ENCODE data around the gene SLC38A3.
"Not testable (repeated sequence)": the region's sequence is repeated elsewhere in the genome, so short reads cannot be mapped to it uniquely, and the experiment has no call there.

Gene SLC38A3

DNA sequence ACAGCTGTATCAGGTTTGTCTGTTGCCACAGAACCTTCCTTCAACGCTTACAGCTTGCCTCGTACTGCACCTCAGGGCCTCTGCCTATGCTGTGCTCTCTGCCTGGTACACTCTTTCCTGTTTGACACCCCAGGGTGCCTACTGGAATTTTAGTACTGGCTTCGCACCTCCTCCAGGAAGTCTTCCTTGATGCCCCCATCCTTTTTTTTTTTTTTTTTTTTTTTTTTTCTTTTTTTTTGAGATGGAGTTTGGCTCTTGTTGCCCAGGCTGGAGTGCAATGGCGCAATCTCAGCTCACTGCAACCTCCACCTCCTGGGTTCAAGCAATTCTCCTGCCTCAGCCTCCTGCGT lies 6.3 kb downstream of the SLC38A3 start:
- DNase-seq (ENCODE audit: low read depth): not testable (repeated sequence)

DNA sequence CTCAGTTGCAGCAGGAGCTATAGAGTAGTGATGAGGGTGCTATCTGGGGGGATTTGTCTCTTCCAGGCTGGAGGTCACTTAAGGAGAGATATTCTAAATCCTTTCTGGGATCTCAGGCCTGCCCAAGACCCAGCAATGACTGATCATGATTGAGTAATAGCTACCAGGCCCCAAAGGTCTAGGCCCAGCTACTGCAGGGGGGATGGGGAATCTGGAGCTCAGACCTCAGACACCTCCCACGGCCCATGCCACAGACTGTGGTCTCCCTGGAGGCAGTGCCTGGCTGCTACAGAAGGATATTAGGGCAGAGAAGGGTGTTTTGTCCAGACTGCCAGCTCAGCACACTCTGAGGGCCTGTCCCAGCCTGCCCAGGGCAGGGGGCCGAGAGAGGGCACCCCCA lies 6.9 kb downstream of the SLC38A3 start:
- no peak for DNase-seq (ENCODE audit: low read depth)

DNA sequence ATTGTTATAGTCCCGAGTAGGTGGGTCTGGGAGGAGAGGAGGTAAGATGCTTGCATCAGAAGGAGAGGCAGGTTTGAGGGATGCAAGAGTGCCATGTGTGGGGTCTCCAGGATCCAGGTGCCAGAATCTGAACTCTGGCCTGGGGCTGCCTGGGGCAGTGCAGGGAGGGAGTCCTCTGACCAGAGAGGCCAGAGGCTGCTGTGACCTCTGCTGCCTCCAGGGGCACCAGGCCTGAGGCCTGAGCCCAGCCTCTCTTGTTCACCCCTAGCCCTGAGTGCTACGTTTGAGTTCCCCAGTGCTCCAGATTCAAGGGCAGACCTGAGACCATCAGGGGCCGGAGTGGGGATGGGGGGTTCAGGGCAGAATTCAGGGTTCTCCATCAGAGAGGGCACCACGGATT lies 7.4 kb downstream of the SLC38A3 start:
- DNase-seq (ENCODE audit: low read depth): no peak

DNA sequence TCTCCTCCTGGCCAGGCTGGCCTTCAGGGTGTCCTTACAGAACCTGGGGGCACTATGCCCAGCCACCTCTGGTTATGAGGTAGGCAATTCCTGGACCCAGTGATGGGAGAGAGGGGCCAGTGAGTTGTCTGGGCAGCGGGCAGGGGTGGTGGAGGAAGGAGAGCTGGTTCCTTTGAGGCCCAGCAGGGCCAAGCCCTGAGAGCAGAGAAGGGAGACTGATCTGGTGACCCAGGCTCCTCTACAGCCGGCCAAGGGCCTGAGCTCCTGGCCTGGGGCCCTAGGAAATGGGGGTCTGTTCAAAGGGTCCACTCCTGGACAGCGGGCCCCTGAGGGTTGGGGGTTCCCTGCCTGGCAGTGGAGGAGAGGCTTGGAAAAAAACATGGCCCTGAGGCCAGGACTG lies 7.9 kb downstream of the SLC38A3 start:
- no peak for DNase-seq (ENCODE audit: low read depth)

DNA sequence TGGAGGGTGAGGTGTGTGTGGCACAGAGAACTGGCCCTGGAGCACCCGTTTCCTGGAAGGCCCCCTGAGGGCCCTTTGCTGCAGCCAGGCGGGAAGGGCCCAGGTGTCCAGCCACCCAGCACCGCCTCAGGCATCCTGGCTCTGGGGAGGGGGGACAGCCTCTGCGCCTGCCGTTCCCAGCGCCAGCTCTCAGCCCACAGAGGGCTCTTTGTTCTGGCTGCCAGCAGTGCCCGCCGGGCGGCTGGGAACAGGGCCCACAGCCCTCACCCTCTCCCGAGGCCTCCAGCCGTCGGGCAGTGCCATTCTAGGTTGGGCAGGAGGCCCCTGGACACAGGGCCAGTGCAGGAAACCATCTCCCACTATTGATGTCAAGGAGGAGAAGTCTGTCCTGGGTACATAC lies 8.3 kb downstream of the SLC38A3 start:
- no peak for DNase-seq (ENCODE audit: low read depth)

DNA sequence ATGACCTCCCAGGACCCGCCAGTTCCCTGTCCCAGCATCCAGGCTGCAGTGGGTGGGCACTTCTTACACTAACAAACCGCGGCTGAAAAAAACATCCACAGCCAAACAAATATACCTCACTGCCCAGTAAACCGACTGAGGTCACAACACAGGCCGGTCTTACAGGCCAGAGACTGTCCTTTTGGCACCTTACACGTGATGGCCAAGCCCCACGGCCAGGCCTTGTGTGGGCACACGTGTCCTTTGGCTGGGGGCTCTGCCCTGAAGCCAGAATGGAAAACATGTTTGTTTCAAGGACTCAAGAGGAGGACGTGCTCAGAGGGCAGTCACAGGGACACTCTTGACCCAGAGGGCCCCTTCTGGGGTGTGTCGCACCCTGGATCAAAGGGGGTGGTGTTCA lies 9.8 kb downstream of the SLC38A3 start:
- DNase-seq (ENCODE audit: low read depth): no peak

DNA sequence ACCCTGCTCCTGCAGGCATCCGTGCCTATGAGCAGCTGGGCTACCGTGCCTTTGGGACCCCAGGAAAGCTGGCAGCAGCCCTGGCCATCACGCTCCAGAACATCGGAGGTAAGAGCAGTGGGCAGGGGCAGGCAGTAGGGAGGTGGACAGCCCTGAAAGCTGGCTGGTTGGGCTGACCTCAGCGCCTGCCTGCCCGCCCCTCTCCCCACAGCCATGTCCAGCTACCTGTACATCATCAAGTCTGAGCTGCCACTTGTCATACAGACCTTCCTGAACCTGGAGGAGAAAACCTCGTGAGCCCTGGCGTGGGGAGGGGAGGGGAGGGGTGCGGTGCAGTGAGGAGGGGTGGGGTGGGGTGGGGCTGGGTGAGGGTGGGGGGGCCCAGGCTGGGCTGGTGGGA lies 10.5 kb downstream of the SLC38A3 start:
- DNase-seq (ENCODE audit: low read depth): no peak

DNA sequence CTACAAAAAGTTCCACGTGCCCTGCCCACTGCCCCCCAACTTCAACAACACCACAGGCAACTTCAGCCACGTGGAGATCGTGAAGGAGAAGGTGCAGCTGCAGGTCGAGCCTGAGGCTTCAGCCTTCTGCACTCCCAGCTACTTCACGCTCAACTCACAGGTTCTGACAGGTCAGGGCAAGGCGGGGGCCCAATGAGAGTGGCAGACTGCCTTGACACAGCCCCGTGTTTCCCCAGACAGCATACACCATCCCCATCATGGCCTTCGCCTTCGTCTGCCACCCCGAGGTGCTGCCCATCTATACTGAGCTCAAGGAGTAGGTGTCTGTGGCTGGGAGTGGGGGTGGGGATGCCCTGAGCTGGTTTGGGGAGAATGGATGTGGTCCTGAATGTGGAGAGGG lies 12.6 kb downstream of the SLC38A3 start:
- DNase-seq (ENCODE audit: low read depth): no peak

DNA sequence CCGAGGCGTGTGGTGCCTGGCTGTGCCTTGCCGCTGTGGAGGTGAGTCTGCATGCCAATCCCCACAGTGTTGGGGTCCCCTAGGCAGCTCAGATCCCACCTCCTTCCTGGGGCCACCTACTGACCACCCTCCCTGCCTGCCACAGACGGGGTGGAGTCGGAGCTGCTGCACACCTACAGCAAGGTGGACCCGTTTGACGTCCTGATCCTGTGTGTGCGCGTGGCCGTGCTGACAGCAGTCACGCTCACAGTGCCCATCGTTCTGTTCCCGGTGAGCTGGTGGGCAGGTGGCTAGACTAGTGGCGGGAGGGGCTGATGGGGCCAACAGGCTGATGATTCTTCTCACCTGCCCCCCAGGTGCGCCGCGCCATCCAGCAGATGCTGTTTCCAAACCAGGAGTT lies 13.4 kb downstream of the SLC38A3 start:
- DNase-seq (ENCODE audit: low read depth): no peak

DNA sequence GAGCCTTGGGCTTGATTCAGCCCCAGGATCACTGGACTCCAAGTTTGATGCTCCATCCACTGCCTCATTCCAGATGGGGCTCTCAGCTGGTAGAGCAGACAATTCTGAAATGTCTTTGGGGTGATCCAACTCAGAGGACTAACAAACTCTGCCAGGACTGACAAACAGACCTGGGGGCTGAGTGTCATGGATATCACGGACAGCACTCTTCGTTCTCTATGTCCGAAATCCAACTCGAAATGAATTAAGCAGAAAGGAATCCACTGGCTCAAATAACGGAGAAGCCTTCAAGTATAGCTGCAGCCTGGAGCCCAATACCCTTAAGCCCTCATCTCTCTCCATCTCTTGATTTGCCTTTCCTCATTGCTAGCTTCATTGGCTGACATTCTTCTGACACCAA lies 14.2 kb downstream of the SLC38A3 start:
- no peak for DNase-seq (ENCODE audit: low read depth)

DNA sequence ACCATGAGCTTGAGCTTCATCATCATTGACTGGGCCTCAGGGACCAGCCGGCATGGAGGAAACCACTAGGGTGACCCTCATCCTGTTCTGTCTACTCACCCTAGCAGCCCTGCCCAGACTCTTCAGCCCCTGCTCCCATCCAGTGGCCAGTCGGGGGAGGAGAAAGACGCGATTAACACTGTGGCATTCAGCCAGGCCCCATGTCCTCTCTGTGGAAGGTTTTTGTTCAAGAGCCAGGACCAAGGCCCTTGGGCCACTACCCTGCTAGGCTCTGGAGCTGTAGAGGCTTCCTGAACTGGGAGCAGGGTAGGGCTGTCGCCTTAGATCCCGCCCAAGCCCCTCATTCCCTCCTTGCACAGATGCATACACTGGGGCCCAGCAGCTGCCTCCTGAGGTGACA lies 15.0 kb downstream of the SLC38A3 start:
- DNase-seq (ENCODE audit: low read depth): no peak

DNA sequence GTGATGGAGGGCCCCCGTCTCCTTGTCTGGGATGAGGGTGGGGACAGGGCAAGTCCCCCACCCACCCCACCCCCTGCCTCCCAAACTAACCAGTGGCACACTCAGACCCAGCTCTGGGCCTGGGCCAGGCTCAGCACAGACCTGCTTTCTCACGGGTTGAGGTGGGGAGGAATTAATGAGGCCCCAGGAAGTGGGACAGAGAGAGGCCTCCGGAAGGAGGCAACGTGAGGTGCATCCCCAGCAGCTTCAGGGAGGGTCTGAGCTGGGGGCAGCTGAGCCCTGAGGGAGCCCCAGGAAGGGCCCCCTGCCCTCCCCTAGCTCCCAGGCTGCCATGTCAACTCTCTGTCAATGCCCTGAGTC lies 16.0 kb downstream of the SLC38A3 start:
- DNase-seq (ENCODE audit: low read depth): no peak

DNA sequence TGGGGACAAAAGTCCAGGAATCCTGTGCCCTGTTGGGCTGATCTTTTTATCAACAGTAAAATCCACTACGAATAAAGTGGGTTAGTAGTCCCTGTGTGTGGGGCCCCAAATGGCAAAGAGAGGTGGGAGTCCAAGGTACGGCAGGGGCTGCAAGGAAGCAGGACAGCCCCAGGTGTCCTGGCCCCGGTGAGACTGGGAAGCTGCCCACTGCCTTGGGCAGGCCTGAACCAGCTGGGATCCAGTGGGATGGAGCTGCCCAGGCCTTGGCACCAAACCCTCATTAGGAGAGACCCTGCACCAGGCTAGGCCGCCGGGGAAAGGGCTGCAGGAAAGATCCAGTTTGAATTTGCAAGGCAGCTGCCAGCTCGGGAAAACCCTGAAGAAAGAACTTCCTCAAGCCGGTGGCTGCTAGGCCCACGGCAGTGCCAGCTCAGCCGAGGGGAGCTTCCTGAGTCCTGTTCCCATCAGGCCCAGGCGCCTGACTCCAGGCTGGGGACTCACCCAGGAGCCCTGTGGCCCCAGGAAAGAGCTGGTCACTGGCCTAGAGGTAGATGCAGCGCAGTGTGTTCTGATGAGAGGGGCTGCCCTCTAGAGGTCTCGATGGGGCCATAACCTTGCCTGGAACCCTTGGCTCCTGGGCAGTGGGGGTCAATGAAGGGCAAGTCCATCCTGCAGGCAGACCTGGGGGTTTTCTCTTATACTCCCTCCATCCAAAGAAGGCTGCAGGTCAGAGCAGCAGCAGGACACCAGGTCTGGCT lies 16.5 kb downstream of the SLC38A3 start:
- no peak for DNase-seq (ENCODE audit: low read depth)

DNA sequence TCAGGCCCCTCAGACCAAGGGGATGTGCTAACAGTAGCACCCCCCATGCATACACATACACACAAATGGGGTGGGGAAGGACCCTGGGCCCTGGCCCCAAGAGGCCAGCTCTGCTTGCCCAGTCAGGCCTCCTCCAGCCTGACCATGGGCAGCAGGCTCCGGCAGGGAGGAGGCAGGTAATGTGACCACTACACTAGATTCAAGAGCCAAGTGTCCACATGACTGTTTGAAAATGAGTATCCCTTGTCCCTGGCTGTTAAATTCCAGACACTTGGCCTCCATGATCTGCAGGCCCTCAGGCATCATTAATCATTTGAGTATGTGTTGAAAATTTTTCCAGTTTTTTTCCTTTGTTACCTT lies 17.1 kb downstream of the SLC38A3 start:
- no peak for DNase-seq (ENCODE audit: low read depth)

DNA sequence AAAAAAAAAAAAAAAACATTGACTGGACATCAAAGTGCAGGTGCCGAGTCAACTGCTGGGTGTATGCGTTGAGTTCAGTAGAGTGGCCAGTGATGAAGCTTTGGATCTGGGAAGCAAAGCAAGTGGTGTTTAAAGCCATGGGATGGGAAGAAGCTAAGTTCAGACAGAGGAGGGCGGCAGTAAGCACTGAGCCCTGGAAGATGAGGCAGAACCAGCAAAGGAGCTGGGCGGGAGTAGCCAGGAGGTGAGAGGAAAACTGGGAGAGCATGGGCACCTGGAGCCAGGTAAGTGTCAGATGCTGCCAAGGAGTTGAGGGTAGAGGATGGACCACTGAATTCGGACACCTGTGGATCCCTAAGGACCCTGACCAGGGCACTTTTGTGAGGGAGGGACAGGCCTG lies 19.6 kb downstream of the SLC38A3 start:
- no peak for DNase-seq (ENCODE audit: low read depth)

DNA sequence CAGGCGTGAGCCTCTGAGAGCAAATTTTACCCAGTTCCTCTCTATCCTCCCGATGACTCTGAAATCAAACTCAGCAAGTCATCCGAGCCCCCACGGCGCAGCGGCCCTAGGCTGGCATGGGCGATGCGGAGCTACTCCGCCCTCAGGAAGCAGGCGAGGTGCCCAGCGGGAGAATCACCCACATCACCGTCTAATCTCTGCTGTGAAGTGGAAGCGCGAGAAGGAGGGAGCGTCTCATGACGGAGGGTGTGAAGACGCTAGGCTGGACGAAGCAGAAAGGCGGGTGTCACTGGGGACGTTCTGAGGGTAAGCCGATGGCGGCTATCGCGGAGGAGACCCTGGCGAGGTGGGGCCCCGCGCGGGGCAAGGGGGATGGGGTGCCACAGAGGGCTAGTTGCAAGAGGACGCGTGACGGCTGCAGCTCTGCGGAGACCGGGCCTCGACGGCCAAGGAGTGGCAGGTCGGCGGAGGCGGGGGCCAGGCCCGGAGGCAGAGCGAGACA lies 21.9 kb downstream of the SLC38A3 start:
- DNase-seq (ENCODE audit: low read depth): no peak

DNA sequence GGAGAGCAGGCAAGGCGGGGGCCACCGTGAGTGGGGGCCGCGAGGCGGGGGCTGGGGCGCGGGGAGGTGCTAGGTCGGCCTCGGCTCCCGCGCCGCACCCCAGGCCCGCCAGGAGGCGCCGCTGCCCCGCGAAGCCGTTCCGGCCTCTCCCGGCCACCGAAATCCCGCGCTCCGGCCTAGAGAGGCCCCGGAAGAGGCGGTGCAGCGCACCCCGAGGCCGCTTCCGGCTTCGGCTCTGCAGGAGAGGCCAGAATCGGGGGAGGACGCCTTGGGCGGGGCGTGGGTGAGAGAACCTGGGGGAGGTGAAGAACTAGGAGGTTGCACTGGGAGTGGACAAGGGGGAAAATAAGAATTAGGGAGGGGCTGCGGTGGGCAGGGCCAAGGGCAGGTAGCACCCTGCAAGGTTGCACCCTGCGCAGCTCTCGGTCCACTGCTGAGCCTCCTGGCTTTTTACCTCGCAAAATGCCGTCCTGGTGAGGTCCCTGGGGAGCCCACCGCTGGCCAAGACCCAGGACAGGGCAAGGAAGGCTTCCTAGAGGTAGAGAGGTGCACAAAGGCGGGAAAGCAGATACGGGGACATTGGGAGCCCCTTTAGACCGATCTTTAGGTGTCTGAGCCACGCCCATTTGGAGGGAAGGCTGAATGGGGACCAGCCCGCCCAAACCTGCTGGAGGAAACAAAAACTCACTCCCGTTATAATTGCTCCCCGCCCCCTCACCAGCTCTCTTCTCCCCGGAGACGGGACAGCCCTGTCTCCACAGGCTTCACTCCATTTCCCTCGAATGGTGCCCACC lies 22.5 kb downstream of the SLC38A3 start:
- DNase-seq (ENCODE audit: low read depth): no peak

DNA sequence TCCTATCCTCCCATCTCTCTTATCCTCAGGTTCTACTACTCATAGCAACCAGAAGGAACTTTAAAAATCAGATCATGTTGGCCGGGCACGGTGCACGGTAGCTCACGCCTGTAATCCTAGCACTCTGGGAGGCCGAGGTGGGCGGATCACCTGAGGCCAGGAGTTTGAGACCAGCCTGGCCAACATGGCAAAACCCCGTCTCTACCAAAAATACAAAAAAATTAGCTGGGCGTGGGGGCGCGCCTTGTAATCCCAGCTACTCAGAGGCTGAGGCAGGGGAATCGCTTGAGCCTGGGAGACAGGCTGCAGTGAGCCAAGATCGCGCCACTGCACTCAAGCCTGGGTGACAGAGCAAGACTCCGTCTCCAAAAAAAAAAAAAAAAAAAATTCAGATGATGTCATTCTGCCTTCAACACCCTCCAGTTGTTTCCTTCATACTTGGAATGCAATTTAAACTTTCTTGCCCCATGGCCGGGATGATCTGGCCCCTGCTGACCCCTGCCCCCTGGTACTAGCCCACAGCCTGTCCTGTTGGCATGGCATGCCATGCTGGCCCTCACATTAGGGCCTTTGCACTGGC lies 23.2 kb downstream of the SLC38A3 start:
- DNase-seq (ENCODE audit: low read depth): not testable (repeated sequence)

DNA sequence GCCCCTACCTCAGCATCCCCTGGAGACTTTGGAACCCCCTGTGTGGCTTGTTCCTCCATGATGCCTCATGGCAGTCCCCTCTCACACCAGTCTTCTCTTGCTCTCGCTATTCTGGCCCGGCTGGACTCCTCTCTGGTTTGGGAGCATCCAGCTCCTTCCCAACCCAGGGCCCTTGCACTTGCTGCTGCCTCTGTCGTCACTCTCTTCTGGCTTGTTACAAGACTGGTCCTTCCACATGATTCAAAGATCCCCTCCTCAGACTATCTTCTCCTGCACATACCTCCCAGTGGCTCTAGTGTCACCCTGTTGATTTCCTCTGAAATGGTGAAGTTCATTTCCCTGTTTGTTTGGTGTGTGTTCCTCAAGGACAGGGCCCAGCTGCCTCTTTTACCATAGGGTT lies 24.4 kb downstream of the SLC38A3 start:
- no peak for DNase-seq (ENCODE audit: low read depth)

DNA sequence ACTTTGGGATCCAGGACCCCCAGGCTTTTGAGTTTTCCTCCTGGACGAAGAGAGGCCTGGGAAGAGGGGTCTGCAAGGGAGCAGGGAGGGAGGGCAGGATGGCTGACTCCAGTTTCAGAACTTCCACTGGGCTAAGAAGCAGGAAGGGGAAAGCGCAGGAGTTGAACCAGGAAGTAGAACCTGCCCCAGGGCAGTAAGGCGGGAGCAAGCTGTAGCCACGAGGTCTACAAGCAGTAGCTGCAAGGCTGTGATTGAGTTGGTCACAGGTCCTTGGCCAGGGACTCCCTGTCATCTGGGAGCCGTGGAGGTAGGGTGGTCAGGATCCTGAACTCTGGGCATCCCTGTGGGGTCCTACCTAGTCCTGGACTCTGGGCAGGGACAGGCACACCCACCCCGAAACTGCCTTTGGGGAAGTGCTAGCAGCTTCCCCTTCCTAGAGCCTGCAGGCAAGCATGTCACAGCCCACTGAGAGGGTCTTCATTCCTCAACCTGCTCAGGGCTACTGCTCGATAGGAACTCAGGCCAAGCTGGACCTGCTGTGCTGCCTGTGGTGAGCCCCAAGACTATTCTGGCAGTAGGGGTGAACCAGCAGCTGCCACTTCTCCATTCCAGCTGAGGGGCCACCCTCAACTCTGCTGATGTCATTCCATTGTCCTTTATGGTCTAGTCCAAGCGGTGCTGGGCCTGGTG lies 25.2 kb downstream of the SLC38A3 start:
- DNase-seq (ENCODE audit: low read depth): no peak

DNA sequence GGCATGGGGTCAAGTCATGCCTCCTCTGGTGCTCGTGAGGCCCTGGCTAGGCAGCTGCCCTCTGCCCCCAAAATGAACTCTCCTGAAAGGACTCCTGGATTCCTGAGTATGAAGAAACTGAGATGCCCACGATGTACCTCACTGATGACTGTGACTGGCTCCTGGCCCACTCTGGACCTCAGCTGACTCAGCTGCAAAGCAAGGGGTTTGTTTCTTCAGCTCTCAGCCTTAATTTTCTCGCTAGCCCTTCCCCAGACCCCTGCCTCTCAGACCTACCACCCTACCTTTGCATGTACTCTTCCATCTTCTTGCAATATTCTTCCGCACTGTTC lies 25.7 kb downstream of the SLC38A3 start:
- DNase-seq (ENCODE audit: low read depth): no peak

DNA sequence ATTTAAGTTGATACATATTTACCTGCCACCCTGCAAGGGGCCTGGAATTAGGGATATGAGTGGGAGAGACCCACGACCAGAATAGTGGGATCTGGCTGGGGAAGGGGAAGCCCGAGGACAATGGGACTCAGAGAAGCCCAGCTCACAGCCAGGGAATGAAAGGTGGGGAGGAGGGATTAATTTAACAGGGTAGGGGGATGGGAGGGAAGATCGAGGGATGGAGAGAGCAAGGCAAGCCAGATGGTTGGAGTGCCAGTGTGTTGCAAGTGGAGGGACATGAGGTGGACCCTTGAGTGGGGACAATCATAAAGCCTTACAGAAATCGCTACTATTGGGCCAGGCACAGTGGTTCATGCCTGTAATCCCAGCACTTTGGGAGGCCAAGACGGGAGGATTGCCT lies 26.5 kb downstream of the SLC38A3 start:
- no peak for DNase-seq (ENCODE audit: low read depth)

DNA sequence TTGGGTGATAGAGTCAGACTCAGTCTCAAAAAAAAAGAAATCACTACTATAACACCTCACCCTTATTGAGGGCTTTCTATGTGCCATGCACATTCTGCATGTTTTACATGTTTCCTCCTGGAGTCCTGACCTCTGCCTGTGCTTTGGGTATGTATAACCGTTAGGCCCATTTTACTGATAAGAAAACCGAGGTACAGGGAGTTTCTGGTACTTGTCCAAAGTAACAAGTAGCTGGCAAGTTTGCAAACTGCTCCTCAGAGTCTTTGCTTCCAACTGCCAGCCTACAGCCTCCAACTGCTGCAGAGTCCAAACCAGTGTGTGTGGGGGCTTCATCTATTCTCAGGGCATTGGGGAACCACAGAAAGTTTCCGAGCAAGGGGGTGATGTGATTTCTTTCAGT lies 27.2 kb downstream of the SLC38A3 start:
- no peak for DNase-seq (ENCODE audit: low read depth)
